Testis (tissue), 3 donors: Measurements from ENCODE around the gene GRIN2D. TPM values are rescaled to one million over a fixed set of nuclear protein-coding genes. Genes with fewer than 3 reads are reported as not detected.

ENCODE experiments used
- DNase-seq: peaks from one replicate; pipeline ENCODE4 v3.0.0-alpha.2; 2019
- H3K27ac ChIP-seq, 2 donors: fragments of 200-600 bp; sonication (generic); one replicate each; pipeline ENCODE4 v1.5.1; 2019
- H3K27me3 ChIP-seq: fragments of 200-600 bp; sonication (generic); one replicate; pipeline ENCODE4 v1.5.1; 2019
- H3K36me3 ChIP-seq: fragments of 200-600 bp; sonication (generic); one replicate; pipeline ENCODE4 v1.5.1; 2017; ENCODE audit warnings: low read depth; ENCODE audit errors: missing control alignments
- H3K4me1 ChIP-seq: fragments of 200-600 bp; sonication (generic); one replicate; pipeline ENCODE4 v1.5.1; 2019
- H3K4me3 ChIP-seq, 2 donors: fragments of 200-600 bp; sonication (generic); one replicate each; pipeline ENCODE4 v1.5.1; 2017 to 2019
- H3K9me3 ChIP-seq: fragments of 200-600 bp; sonication (generic); one replicate; pipeline ENCODE4 v1.5.1; 2017
- POLR2A ChIP-seq: fragments of 450-650 bp; IDR thresholded peaks from one replicate; pipeline ENCODE4 v1.6.1; 2017; ENCODE audit warnings: antibody characterized with exemption, mild to moderate bottlenecking, moderate library complexity
- WGBS, 2 donors: methylation state at CpG; one replicate each; pipeline ENCODE4 v1.1.5; 2018; 5-methylcytosine and 5-hydroxymethylcytosine counted together
- intact Hi-C: fragments of 100-400 bp; cut with DNase I; formaldehyde crosslinking; loops from one replicate; pipeline ENCODE4 v1.15.1; 2023; ENCODE audit warnings: low total_unique reads
- polyA plus RNA-seq: library from polyadenylated mRNA; stranded (reverse); fragments of 350-450 nt; fragmentation: Illumina TruSeq; extraction: RNeasy Lipid Tissue Mini Kit (QIAGEN cat#74804); gene quantifications from one replicate; pipeline ENCODE4 v1.2.3, GENCODE V29; 2014; ENCODE audit warnings: low read depth, low replicate concordance; ENCODE audit not compliant: insufficient read depth
- total RNA-seq, 2 donors: library from RNA; depleted of rRNA; stranded (reverse); fragments of >200 nt; gene quantifications; one replicate each; pipeline ENCODE4 v1.2.3, GENCODE V29; 2016
- TF ChIP-seq, protein P1 (sequence below), 3 experiments: fragments of 450-650 bp in 2 of 3; fragments of 200-600 bp in 1 of 3; sonication (generic) in 1 of 3; IDR thresholded peaks; one replicate each; pipeline ENCODE4 v1.5.1; 2016 to 2019; ENCODE audit warnings: antibody characterized with exemption in 3 of 3, mild to moderate bottlenecking in 2 of 3, moderate library complexity in 1 of 3

GRIN2D gene
- total and polyA plus RNA-seq, 3 donors from 2014 or later: 1.4 to 2.7 (median 2.4) TPM

DNA sequence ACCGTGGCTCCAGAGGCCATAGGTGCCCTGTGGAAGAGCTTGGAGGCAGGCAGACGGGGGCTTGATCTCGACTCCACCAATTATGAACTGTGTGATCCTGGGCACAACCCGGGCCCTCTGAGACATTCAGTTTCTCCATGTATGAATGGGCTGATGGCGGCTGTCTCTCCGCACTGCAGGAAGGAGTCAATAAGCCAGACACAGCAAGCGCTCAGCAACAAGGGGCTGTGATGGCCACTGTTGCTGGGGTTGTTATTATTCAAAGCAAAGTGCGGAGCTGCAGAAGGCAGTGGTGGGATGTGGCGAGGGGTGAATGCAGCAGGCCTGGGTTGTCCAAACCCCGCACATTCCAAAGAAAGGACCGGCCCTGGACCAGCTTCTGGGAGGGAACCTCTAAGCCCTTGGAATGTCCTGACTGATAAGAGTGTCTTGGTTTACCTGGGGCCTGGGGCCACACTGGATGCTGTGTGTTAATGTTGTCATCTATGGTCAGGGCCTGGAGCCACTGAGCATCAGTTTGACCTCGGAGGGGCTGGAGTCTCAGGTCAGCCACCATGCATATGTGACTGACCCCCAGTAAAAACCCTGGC lies 38.0 kb upstream of the GRIN2D start:
- H3K4me3 ChIP-seq: no peak overlapping the region
- no peaks in the 10 kb centered on the region for H3K27me3 ChIP-seq
- intact Hi-C loops: no loop called here
- no peaks in the 10 kb centered on the region for H3K36me3 ChIP-seq
- WGBS, 2 donors: 84 to 87% methylated on average over 11 to 12 of the region's 12 CpGs
- no peak for TF ChIP-seq POLR2A
- TF ChIP-seq, protein P1, sequence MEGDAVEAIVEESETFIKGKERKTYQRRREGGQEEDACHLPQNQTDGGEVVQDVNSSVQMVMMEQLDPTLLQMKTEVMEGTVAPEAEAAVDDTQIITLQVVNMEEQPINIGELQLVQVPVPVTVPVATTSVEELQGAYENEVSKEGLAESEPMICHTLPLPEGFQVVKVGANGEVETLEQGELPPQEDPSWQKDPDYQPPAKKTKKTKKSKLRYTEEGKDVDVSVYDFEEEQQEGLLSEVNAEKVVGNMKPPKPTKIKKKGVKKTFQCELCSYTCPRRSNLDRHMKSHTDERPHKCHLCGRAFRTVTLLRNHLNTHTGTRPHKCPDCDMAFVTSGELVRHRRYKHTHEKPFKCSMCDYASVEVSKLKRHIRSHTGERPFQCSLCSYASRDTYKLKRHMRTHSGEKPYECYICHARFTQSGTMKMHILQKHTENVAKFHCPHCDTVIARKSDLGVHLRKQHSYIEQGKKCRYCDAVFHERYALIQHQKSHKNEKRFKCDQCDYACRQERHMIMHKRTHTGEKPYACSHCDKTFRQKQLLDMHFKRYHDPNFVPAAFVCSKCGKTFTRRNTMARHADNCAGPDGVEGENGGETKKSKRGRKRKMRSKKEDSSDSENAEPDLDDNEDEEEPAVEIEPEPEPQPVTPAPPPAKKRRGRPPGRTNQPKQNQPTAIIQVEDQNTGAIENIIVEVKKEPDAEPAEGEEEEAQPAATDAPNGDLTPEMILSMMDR (IDR thresholded peaks at IDR 0.05): no peak
- H3K9me3 ChIP-seq: no peaks in the 10 kb centered on the region
- peak overlapping the region; percentile 55 to 70 for H3K27ac ChIP-seq
- peaks cover 7% of the 10 kb centered on the region for H3K4me1 ChIP-seq
- DNase-seq: no peak

GRCh38 chr19:48359123-48359522 lies 34.3 kb upstream of the GRIN2D start:
- WGBS, 2 donors: 90% methylated on average over 5 of the region's 5 CpGs
- TF ChIP-seq, protein P1 (IDR thresholded peaks at IDR 0.05): no peak
- no peak for TF ChIP-seq POLR2A
- Histone ChIP-seq H3K4me1 (peaks cover 7% of the 10 kb centered on the region), H3K27me3 (no peaks in the 10 kb centered on the region), H3K27ac (no peak overlapping the region), H3K4me3 (no peak overlapping the region), H3K36me3 (no peaks in the 10 kb centered on the region), H3K9me3 (no peaks in the 10 kb centered on the region)
- DNase-seq: no peak
- intact Hi-C loops: no loop called here

GRCh38 chr19:48361912-48362311 lies 31.6 kb upstream of the GRIN2D start:
- intact Hi-C loops: no loop called here
- 95 to 97% methylated on average over 3 of the region's 3 CpGs for WGBS, 2 donors
- no peaks in the 10 kb centered on the region for H3K4me1 ChIP-seq
- H3K4me3 ChIP-seq: no peak overlapping the region
- no peaks in the 10 kb centered on the region for H3K36me3 ChIP-seq
- no peaks in the 10 kb centered on the region for H3K9me3 ChIP-seq
- H3K27ac ChIP-seq: no peak overlapping the region
- no peak for DNase-seq
- H3K27me3 ChIP-seq: no peaks in the 10 kb centered on the region
- TF ChIP-seq, protein P1 (IDR thresholded peaks at IDR 0.05): no peak
- TF ChIP-seq POLR2A: no peak

- peak overlapping the region; percentile 59 to 74 for H3K4me3 ChIP-seq
- peak overlapping the region; percentile 91 to 92 for H3K27ac ChIP-seq
- WGBS, 2 donors: 3 to 5% methylated on average over 13 to 26 of the region's 26 CpGs
- H3K27me3 ChIP-seq: no peaks in the 10 kb centered on the region
- TF ChIP-seq POLR2A: no peak
- TF ChIP-seq, protein P1 (IDR thresholded peaks at IDR 0.05): no peak
- DNase-seq: peak; percentile 98
- intact Hi-C loops: no loop called here
- peaks cover 5% of the 10 kb centered on the region for H3K4me1 ChIP-seq
- no peaks in the 10 kb centered on the region for H3K36me3 ChIP-seq
- H3K9me3 ChIP-seq: no peaks in the 10 kb centered on the region
Measured at GRCh38 chr19:48362716-48363499, 30.6 kb upstream of the GRIN2D start.
